ENCODE results near the gene STARD9. TPM values are rescaled to one million over a fixed set of nuclear protein-coding genes. Genes with fewer than 3 reads are reported as not detected.
A peak's percentile ranks its signal among the peaks of the same experiment; 100 is the strongest.

STARD9 gene
- polyA plus RNA-seq, 3 donors: 0.39 TPM; not detected in 2

- TF ChIP-seq CTCF (IDR thresholded peaks at IDR 0.05): no peak
- peak overlapping the region; percentile 98 to 99 for H3K4me3 Mint-ChIP-seq
- H3K27ac Mint-ChIP-seq: peak overlapping the region; percentile 93 to 99 (median 96)
- DNase-seq: no peak
- H3K27me3 ChIP-seq (ENCODE audit: control insufficient read depth in 2 of 2, insufficient read depth in 2 of 2, low read length in 2 of 2): no peaks in the 10 kb centered on the region
- peaks cover 0 to 2% (median 0%) of the 10 kb centered on the region in 7 donors for H3K9me3 Mint-ChIP-seq
- H4K20me1 ChIP-seq (ENCODE audit: insufficient read depth, low read length): no peaks in the 10 kb centered on the region
- peaks cover 10 to 25% of the 10 kb centered on the region in 2 donors for H3K36me3 Mint-ChIP-seq
- no peaks in the 10 kb centered on the region for H3K9me3 ChIP-seq (replicated peaks in 1 of 2; ENCODE audit: control insufficient read depth in 1 of 2, insufficient read depth in 1 of 2, low read length in 2 of 2)
- peak overlapping the region; percentile 82 for H3K9ac ChIP-seq (ENCODE audit: insufficient read depth, low read length, poor library complexity, severe bottlenecking)
- peak overlapping the region; percentile 59 to 99 (median 82) for H3K4me3 ChIP-seq (replicated peaks in 1 of 3; ENCODE audit: low read depth in 2 of 3, low read length in 3 of 3)
- peaks cover 40 to 54% of the 10 kb centered on the region in 2 donors for H3K4me1 ChIP-seq (ENCODE audit: control insufficient read depth in 1 of 2, insufficient read depth in 2 of 2, low read length in 2 of 2)
- peaks cover 10 to 13% of the 10 kb centered on the region in 2 donors for H3K36me3 ChIP-seq (replicated peaks in 1 of 2; ENCODE audit: control insufficient read depth in 1 of 2, insufficient read depth in 2 of 2, low read length in 2 of 2)
- peak overlapping the region; percentile 86 to 95 for H3K27ac ChIP-seq (ENCODE audit: low read depth in 1 of 2, low read length in 2 of 2)
- peaks cover 50% of the 10 kb centered on the region for H3K4me1 Mint-ChIP-seq
- intact Hi-C loops (cut with micrococcal nuclease): loop anchor here (2.0 kb wide), 1 partner anchor 53 kb away; the partner anchor contains the start of gene SNAP23 (in 2 of the 2)
- H3K79me2 ChIP-seq (ENCODE audit: insufficient read depth, low read length): peaks cover 68% of the 10 kb centered on the region
- WGBS (ENCODE audit: insufficient coverage): 0% methylated on average over 6 of the region's 9 CpGs
- H3K27me3 Mint-ChIP-seq (ENCODE audit: low read depth in 3 of 3): peaks cover 0 to 3% (median 0%) of the 10 kb centered on the region in 3 donors
- peak overlapping the region; percentile 82 for H2AFZ ChIP-seq (ENCODE audit: insufficient read depth, low read depth, low read length, poor library complexity, severe bottlenecking)
- H3K4me2 ChIP-seq (replicated peaks; ENCODE audit: extremely low read depth, low read length, poor library complexity, severe bottlenecking): peak overlapping the region; percentile 95
These were observed 27.5 kb upstream of the STARD9 start for GRCh38 chr15:42547918-42548248.

GRCh38 chr15:42548249-42549031 lies 27.0 kb upstream of the STARD9 start, which contains the start of the genes HAUS2 and LRRC57:
TSS of gene HAUS2 (plus strand) at chr15:42548838. CDS start at chr15:42548873, 35 bp downstream.
TSS of gene LRRC57 (minus strand) at chr15:42548793. CDS start at chr15:42548434, 359 bp downstream.
- intact Hi-C loops (cut with micrococcal nuclease): loop anchor here (2.0 kb wide), 1 partner anchor 54 kb away; the partner anchor contains the start of gene SNAP23 (in 2 of the 2)
- Mint-ChIP-seq H3K9me3 (peaks cover 0 to 2% (median 0%) of the 10 kb centered on the region in 7 donors), H3K36me3 (peaks cover 8 to 21% of the 10 kb centered on the region in 2 donors), H3K4me1 (peaks cover 53% of the 10 kb centered on the region), H3K27ac (peak within 1 kb of the TSS; percentile 93 to 99 (median 96)), H3K27me3 (ENCODE audit: low read depth in 3 of 3) (peaks cover 0 to 3% (median 0%) of the 10 kb centered on the region in 3 donors), H3K4me3 (peak within 1 kb of the TSS; percentile 98 to 99)
- peak within 1 kb of the TSS; percentile 82 for H2AFZ ChIP-seq (ENCODE audit: insufficient read depth, low read depth, low read length, poor library complexity, severe bottlenecking)
- no peak for TF ChIP-seq CTCF (IDR thresholded peaks at IDR 0.05)
- no peaks in the 10 kb centered on the region for H3K9me3 ChIP-seq (replicated peaks in 1 of 2; ENCODE audit: control insufficient read depth in 1 of 2, insufficient read depth in 1 of 2, low read length in 2 of 2)
- peak within 1 kb of the TSS; percentile 86 to 95 for H3K27ac ChIP-seq (ENCODE audit: low read depth in 1 of 2, low read length in 2 of 2)
- peaks cover 40 to 59% of the 10 kb centered on the region in 2 donors for H3K4me1 ChIP-seq (ENCODE audit: control insufficient read depth in 1 of 2, insufficient read depth in 2 of 2, low read length in 2 of 2)
- H3K9ac ChIP-seq (ENCODE audit: insufficient read depth, low read length, poor library complexity, severe bottlenecking): peak within 1 kb of the TSS; percentile 82
- H3K27me3 ChIP-seq (ENCODE audit: control insufficient read depth in 2 of 2, insufficient read depth in 2 of 2, low read length in 2 of 2): no peaks in the 10 kb centered on the region
- peak within 1 kb of the TSS; percentile 95 for H3K4me2 ChIP-seq (replicated peaks; ENCODE audit: extremely low read depth, low read length, poor library complexity, severe bottlenecking)
- DNase-seq: peak; percentile 78 to 80 (median 79)
- H3K36me3 ChIP-seq (replicated peaks in 1 of 2; ENCODE audit: control insufficient read depth in 1 of 2, insufficient read depth in 2 of 2, low read length in 2 of 2): peaks cover 6 to 9% of the 10 kb centered on the region in 2 donors
- peaks cover 73% of the 10 kb centered on the region for H3K79me2 ChIP-seq (ENCODE audit: insufficient read depth, low read length)
- under 1% methylated on average over 71 of the region's 71 CpGs for WGBS (ENCODE audit: insufficient coverage)
- H3K4me3 ChIP-seq (replicated peaks in 1 of 3; ENCODE audit: low read depth in 2 of 3, low read length in 3 of 3): peak within 1 kb of the TSS; percentile 59 to 99 (median 82)
- H4K20me1 ChIP-seq (ENCODE audit: insufficient read depth, low read length): no peaks in the 10 kb centered on the region
